Thyroid gland (tissue), 4 donors: ENCODE data around the gene TCL1B. TPM values are rescaled to one million over a fixed set of nuclear protein-coding genes. Genes with fewer than 3 reads are reported as not detected.

Source experiments
- DNase-seq, 2 donors: peaks; one replicate each; pipeline ENCODE4 v3.0.0-alpha.2; 2019
- H3K27ac ChIP-seq, 3 donors: fragments of 200-600 bp; sonication (generic); 1 replicate in 2 of 3; 2 replicates in 1 of 3; pipeline ENCODE4 v1.5.1; 2016 to 2019; ENCODE audit warnings: mild to moderate bottlenecking in 1 of 3, moderate library complexity in 1 of 3
- H3K27me3 ChIP-seq: fragments of 200-600 bp; sonication (generic); one replicate; pipeline ENCODE4 v1.5.1; 2019
- H3K36me3 ChIP-seq, 2 donors: fragments of 200-600 bp; sonication (generic); one replicate each; pipeline ENCODE4 v1.5.1; 2016 to 2019
- H3K4me1 ChIP-seq, 2 donors: fragments of 200-600 bp; sonication (generic); one replicate each; pipeline ENCODE4 v1.5.1; 2017 to 2019
- H3K4me3 ChIP-seq, 3 donors: fragments of 200-600 bp; sonication (generic); replicated peaks in 1 of 3; 1 replicate in 2 of 3; 2 replicates in 1 of 3; pipeline ENCODE4 v1.5.1; 2016; ENCODE audit warnings: mild to moderate bottlenecking in 1 of 3
- H3K9me3 ChIP-seq: fragments of 200-600 bp; sonication (generic); one replicate; pipeline ENCODE4 v1.5.1; 2017
- POLR2A ChIP-seq, 2 donors: fragments of 450-650 bp; IDR thresholded peaks; one replicate each; pipeline ENCODE4 v1.6.1; 2017; ENCODE audit warnings: antibody characterized with exemption in 2 of 2, mild to moderate bottlenecking in 2 of 2, moderate library complexity in 1 of 2
- WGBS, 2 donors: methylation state at CpG; one replicate each; pipeline ENCODE4 v1.1.5; 2017; 5-methylcytosine and 5-hydroxymethylcytosine counted together
- intact Hi-C: fragments of 100-400 bp; cut with DNase I; formaldehyde crosslinking; loops from one replicate; pipeline ENCODE4 v1.15.1; 2023
- total RNA-seq, 4 donors: library from RNA; depleted of rRNA; stranded (reverse); fragments of >200 nt; gene quantifications; one replicate each; pipeline ENCODE4 v1.2.3, GENCODE V29; 2016
- TF ChIP-seq, protein P1 (sequence below), 6 experiments: fragments of 200-600 bp in 3 of 6; fragments of 450-650 bp in 3 of 6; sonication (generic) in 3 of 6; IDR thresholded peaks; one replicate each; pipeline ENCODE4 v1.5.1; 2016 to 2019; ENCODE audit warnings: antibody characterized with exemption in 6 of 6, mild to moderate bottlenecking in 2 of 6, inconsistent platforms in 1 of 6, moderate library complexity in 1 of 6

TCL1B gene
- total RNA-seq, 4 donors from 2014 or later = not detected

DNA sequence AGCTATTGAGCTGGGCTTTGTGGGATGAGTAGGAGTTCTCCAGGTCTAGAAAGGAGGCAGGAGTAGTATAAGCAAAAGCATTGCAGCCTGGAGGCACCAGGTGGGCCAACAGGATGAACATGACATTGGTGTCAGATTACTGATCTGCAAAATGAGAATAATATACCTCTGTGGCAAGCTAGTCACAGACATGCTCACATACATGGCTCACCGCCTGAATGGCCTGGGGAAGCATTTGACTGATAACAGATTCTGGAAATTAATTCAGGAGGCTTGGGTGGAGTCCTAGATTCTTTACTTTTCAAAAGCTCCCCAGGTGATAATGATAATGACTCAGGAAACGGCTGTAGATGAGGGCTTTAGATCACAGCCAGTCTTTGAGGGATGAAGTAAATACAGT lies 709 bp downstream of the TCL1B start:
- no peak for DNase-seq
- intact Hi-C loops = no loop called here
- no peaks in the 10 kb centered on the region for H3K27me3 ChIP-seq
- TF ChIP-seq, protein P1, sequence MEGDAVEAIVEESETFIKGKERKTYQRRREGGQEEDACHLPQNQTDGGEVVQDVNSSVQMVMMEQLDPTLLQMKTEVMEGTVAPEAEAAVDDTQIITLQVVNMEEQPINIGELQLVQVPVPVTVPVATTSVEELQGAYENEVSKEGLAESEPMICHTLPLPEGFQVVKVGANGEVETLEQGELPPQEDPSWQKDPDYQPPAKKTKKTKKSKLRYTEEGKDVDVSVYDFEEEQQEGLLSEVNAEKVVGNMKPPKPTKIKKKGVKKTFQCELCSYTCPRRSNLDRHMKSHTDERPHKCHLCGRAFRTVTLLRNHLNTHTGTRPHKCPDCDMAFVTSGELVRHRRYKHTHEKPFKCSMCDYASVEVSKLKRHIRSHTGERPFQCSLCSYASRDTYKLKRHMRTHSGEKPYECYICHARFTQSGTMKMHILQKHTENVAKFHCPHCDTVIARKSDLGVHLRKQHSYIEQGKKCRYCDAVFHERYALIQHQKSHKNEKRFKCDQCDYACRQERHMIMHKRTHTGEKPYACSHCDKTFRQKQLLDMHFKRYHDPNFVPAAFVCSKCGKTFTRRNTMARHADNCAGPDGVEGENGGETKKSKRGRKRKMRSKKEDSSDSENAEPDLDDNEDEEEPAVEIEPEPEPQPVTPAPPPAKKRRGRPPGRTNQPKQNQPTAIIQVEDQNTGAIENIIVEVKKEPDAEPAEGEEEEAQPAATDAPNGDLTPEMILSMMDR (IDR thresholded peaks at IDR 0.05) = no peak
- TF ChIP-seq POLR2A (IDR thresholded peaks at IDR 0.05) = no peak
- no peaks in the 10 kb centered on the region for H3K4me1 ChIP-seq
- H3K36me3 ChIP-seq = no peaks in the 10 kb centered on the region
- no peak overlapping the region for H3K4me3 ChIP-seq
- H3K9me3 ChIP-seq = no peaks in the 10 kb centered on the region
- no peak overlapping the region for H3K27ac ChIP-seq
- WGBS, 2 donors = 75 to 77% methylated on average over 2 of the region's 2 CpGs

DNA sequence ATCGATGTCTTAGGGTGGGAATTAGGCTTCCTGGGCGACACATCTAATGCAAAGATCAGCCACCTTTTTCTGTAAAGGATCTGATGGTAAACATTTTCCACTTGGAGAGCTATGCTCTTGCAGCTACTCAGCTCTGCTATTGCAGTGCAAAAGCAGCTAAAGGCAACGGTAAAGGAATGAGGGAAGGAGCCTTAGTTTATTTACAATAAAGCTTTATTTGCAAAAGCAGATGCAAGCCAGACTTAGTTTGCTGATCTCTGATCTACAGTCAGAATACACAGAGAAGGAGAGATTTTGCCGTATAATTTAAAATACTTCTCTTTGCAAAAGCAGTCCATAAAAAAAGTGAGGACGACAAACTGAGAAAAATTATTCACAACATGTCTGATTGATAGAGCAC lies 3.2 kb downstream of the TCL1B start:
- intact Hi-C loops = no loop called here
- WGBS, 2 donors = 25 to 33% methylated on average over 5 of the region's 5 CpGs

DNA sequence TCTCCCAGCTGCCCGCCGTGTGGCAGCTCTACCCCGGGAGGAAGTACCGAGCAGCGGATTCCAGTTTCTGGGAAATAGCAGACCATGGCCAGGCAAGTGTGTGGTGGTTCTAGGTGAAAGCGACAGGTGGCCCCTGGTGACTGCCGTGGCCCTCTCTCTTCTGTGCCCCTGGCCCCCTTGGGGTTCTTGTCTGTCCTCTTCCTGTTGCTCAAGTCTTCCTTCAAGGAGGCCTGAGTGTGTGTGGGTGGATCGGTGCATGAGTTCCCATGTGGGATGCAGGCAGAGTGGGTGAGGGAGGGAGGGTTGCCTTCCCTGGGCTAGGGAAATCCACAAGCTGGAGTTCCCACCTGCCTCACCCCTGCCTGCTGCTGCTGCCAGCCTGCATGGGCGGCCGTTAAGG lies 4.6 kb downstream of the TCL1B start:
- H3K27ac ChIP-seq = no peak overlapping the region
- intact Hi-C loops = no loop called here
- WGBS, 2 donors = 78 to 86% methylated on average over 10 of the region's 10 CpGs
- TF ChIP-seq POLR2A (IDR thresholded peaks at IDR 0.05) = no peak
- TF ChIP-seq, protein P1 (IDR thresholded peaks at IDR 0.05) = no peak
- no peaks in the 10 kb centered on the region for H3K4me1 ChIP-seq
- no peak overlapping the region for H3K4me3 ChIP-seq
- DNase-seq = no peak
- no peaks in the 10 kb centered on the region for H3K9me3 ChIP-seq
- no peaks in the 10 kb centered on the region for H3K36me3 ChIP-seq
- no peaks in the 10 kb centered on the region for H3K27me3 ChIP-seq

More for the DNA sequence above, 3.2 kb downstream of the TCL1B start:
- Histone ChIP-seq H3K9me3 (no peaks in the 10 kb centered on the region), H3K4me3 (no peak overlapping the region), H3K4me1 (no peaks in the 10 kb centered on the region), H3K27me3 (no peaks in the 10 kb centered on the region), H3K27ac (no peak overlapping the region), H3K36me3 (no peaks in the 10 kb centered on the region)
- no peak for TF ChIP-seq POLR2A (IDR thresholded peaks at IDR 0.05)
- TF ChIP-seq, protein P1 (IDR thresholded peaks at IDR 0.05) = no peak
- no peak for DNase-seq

DNA sequence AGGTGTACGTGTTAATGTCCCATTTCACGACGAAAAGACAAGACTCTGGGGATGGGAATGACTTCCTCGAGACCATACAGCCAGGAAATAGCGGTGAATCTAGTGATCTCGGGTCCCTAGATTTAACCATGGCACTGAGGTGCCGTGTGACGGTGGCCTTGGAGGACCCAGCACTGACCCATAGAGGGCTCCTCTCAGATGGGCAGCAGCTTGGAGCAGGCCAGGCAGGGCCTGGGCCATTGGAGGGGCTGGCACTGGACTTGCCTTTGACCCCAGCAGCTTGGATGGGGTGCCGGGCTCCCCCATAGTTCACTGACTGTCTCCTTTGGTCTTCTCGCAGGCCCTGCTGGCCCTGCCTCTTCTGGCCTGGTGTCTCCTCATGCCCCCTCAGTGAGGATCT lies 5.4 kb downstream of the TCL1B start:
- Histone ChIP-seq H3K27ac (no peak overlapping the region), H3K9me3 (no peaks in the 10 kb centered on the region), H3K27me3 (no peaks in the 10 kb centered on the region), H3K36me3 (no peaks in the 10 kb centered on the region), H3K4me3 (no peak overlapping the region), H3K4me1 (no peaks in the 10 kb centered on the region)
- no peak for DNase-seq
- no peak for TF ChIP-seq POLR2A (IDR thresholded peaks at IDR 0.05)
- TF ChIP-seq, protein P1 (IDR thresholded peaks at IDR 0.05) = no peak
- intact Hi-C loops = no loop called here
- WGBS, 2 donors = 95% methylated on average over 8 to 10 of the region's 10 CpGs

DNA sequence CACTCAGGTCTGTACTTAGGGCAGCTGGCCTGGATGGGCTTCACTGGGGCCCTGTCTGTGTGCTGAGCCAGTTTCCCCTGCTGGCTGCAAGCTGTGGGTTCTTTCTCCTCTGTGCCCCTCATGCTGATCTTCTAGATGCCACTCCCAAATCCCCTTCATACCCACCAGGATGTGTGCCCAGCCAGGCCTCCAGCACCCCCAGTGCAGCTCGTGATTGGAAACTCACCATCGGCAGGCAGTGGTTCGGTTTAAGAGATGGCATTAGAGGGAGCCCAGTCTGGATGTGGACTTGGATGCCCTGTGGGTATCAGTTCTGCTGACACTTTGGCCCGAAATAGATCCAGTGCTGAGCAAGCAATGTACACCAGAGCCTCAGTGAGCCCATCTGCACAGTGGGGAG lies 5.9 kb downstream of the TCL1B start:
- Histone ChIP-seq H3K9me3 (no peaks in the 10 kb centered on the region), H3K4me3 (no peak overlapping the region), H3K27me3 (no peaks in the 10 kb centered on the region), H3K27ac (no peak overlapping the region), H3K36me3 (no peaks in the 10 kb centered on the region), H3K4me1 (no peaks in the 10 kb centered on the region)
- 91% methylated on average over 4 of the region's 4 CpGs; no CpG with 5 or more reads in 1 of the 2 donors for WGBS, 2 donors
- intact Hi-C loops = no loop called here
- no peak for DNase-seq
- no peak for TF ChIP-seq POLR2A (IDR thresholded peaks at IDR 0.05)

DNA sequence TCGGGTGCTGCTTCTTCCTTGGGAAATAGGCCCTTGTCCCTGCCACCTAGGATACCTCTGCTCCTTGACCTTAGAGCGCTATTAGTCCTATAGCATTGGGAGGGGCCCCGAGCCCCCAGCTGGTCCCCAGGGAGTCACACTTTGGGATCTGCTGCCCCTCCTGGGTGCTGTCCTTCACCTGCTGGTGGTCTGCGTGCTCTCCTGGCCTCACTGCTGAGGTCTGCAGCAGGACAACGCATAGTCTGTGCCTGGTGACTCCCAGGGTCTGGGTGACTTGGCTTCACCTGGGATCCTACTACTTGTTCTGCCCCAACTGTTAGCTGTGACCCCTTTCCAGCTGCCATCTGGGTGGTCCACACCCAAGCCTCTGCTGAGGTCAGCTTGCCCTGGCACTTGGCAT lies 8.8 kb downstream of the TCL1B start:
- no peaks in the 10 kb centered on the region for H3K36me3 ChIP-seq
- intact Hi-C loops = no loop called here
- no peaks in the 10 kb centered on the region for H3K27me3 ChIP-seq
- H3K9me3 ChIP-seq = no peaks in the 10 kb centered on the region
- no peak overlapping the region for H3K27ac ChIP-seq
- no peak overlapping the region for H3K4me3 ChIP-seq
- TF ChIP-seq POLR2A (IDR thresholded peaks at IDR 0.05) = no peak
- TF ChIP-seq, protein P1 (IDR thresholded peaks at IDR 0.05) = no peak
- DNase-seq = no peak
- WGBS, 2 donors = 76 to 96% methylated on average over 4 of the region's 5 CpGs
- no peaks in the 10 kb centered on the region for H3K4me1 ChIP-seq
